GM12878 (cell line): Measurements from ENCODE around the gene APOL4. TPM values are rescaled to one million over a fixed set of nuclear protein-coding genes. Genes with fewer than 3 reads are reported as not detected.

Experiments used
- ATAC-seq: fragments of 200-7000 bp; cut with Tn5 transposase; 3 replicates; pipeline ENCODE4 v1.9.1; 2020; ENCODE audit warnings: mild to moderate bottlenecking, moderate library complexity
- BruUV-seq: library from RNA; stranded (reverse); fragments of 400-500 nt; replicated peaks from 2 replicates; lab custom pipeline; 2021; lab: Mats Ljungman, UMichigan
- CTCF ChIA-PET: fragments of 300-600 bp; sonication (Branson Sonifier 250); formaldehyde crosslinking; extraction: SDS; loops from one replicate; lab custom pipeline; 2021; ENCODE audit warnings: inconsistent platforms; lab: Yijun Ruan, JAX
- POLR2A ChIA-PET: fragments of 350-600 bp; formaldehyde crosslinking; extraction: SDS; loops from one replicate; lab custom pipeline; 2021; ENCODE audit warnings: inconsistent platforms; lab: Charles Lee
- RAD21 ChIA-PET: fragments of 300-600 bp; sonication (Branson Sonifier 250); formaldehyde crosslinking; loops from one replicate; lab custom pipeline; 2023; ENCODE audit warnings: antibody characterized with exemption; ENCODE audit not compliant: unreplicated experiment; lab: Charles Lee
- SMC1A ChIA-PET: fragments of 300-600 bp; sonication (Branson Sonifier 250); formaldehyde crosslinking; loops from one replicate; lab custom pipeline; 2023; ENCODE audit not compliant: unreplicated experiment, uncharacterized antibody; lab: Charles Lee
- DNase-seq: peaks from one replicate; pipeline ENCODE4 v3.0.0-alpha.2; 2011; ENCODE audit warnings: low read depth, low spot score
- FAIRE-seq: peaks from 3 replicates; lab custom pipeline; 2011; peaks lifted over from hg19 to GRCh38; lab: Jason Lieb, UNC
- H2AFZ ChIP-seq: 2 replicates; pipeline ENCODE4 v1.6.0; 2011; ENCODE audit warnings: low read depth, low read length, control low read depth; ENCODE audit not compliant: control insufficient read depth
- H3K27ac ChIP-seq: 2 replicates; pipeline ENCODE4 v1.5.1; 2011; ENCODE audit warnings: control low read depth; ENCODE audit not compliant: control insufficient read depth, insufficient read depth
- H3K27me3 ChIP-seq, 2 experiments: replicated peaks in 1 of 2; 2 replicates each; pipeline versions ENCODE4 v1.6.0 to v1.6.1; 2011; ENCODE audit warnings: low read length in 1 of 2; ENCODE audit not compliant: control insufficient read depth in 2 of 2, insufficient read depth in 2 of 2
- H3K36me3 ChIP-seq, 2 experiments: 2 replicates each; pipeline ENCODE4 v1.5.1; 2011; ENCODE audit warnings: low read length in 1 of 2; ENCODE audit not compliant: control insufficient read depth in 2 of 2, insufficient read depth in 2 of 2
- H3K4me1 ChIP-seq: 2 replicates; pipeline ENCODE4 v1.6.1; 2011; ENCODE audit warnings: mild to moderate bottlenecking, low read length, moderate library complexity, mixed read lengths; ENCODE audit not compliant: control insufficient read depth, insufficient read depth
- H3K4me2 ChIP-seq: 2 replicates; pipeline ENCODE4 v1.6.0; 2011; ENCODE audit warnings: control low read depth; ENCODE audit not compliant: control insufficient read depth, insufficient read depth
- H3K4me3 ChIP-seq: fragments of 200-600 bp; sonication (generic); 2 replicates; pipeline ENCODE4 v1.5.1; 2016
- H3K79me2 ChIP-seq: 2 replicates; pipeline ENCODE4 v1.6.0; 2011; ENCODE audit warnings: low read length; ENCODE audit not compliant: control insufficient read depth, insufficient read depth
- H3K9ac ChIP-seq: 2 replicates; pipeline ENCODE4 v1.8.0; 2011; ENCODE audit warnings: low read length, control low read depth, mixed read lengths; ENCODE audit not compliant: control insufficient read depth, insufficient read depth
- H3K9me3 ChIP-seq: replicated peaks from 3 replicates; pipeline ENCODE4 v1.5.1; 2011; ENCODE audit warnings: mild to moderate bottlenecking, low read length; ENCODE audit not compliant: control insufficient read depth, insufficient read depth
- H4K20me1 ChIP-seq: 2 replicates; pipeline ENCODE4 v1.6.0; 2011; ENCODE audit not compliant: control insufficient read depth, insufficient read depth
- BHLHE40 ChIP-seq, 2 experiments: fragments of 450-650 bp in 1 of 2; IDR thresholded peaks; 2 replicates each; pipeline ENCODE4 v1.6.1; 2011 to 2017; ENCODE audit warnings: low read depth in 2 of 2, borderline replicate concordance in 1 of 2, improper control_type of control experiment in 1 of 2, low read length in 1 of 2, mild to moderate bottlenecking in 1 of 2
- BMI1 ChIP-seq: fragments of 450-650 bp; IDR thresholded peaks from 2 replicates; pipeline ENCODE4 v1.6.1; 2016; ENCODE audit warnings: mild to moderate bottlenecking, moderate library complexity, borderline replicate concordance
- CBFB ChIP-seq: IDR thresholded peaks from 2 replicates; pipeline ENCODE4 v1.6.1; 2016; ENCODE audit warnings: antibody characterized with exemption, low read depth
- CREB1 ChIP-seq: IDR thresholded peaks from 2 replicates; pipeline ENCODE4 v1.6.1; 2012; ENCODE audit warnings: low read depth, mild to moderate bottlenecking, inconsistent platforms
- DPF2 ChIP-seq: fragments of 450-650 bp; IDR thresholded peaks from 2 replicates; pipeline ENCODE4 v1.6.1; 2017; ENCODE audit warnings: mild to moderate bottlenecking
- GABPA ChIP-seq: IDR thresholded peaks from 2 replicates; pipeline ENCODE4 v1.6.1; 2014; ENCODE audit warnings: antibody characterized with exemption, low read depth, mild to moderate bottlenecking, inconsistent platforms
- IKZF1 ChIP-seq: fragments of 450-650 bp; conservative IDR thresholded peaks from 2 replicates; pipeline ENCODE4 v1.6.1; 2017; ENCODE audit warnings: antibody characterized with exemption, mild to moderate bottlenecking
- KLF5 ChIP-seq: fragments of 450-650 bp; IDR thresholded peaks from 2 replicates; pipeline ENCODE4 v1.6.1; 2014; ENCODE audit warnings: mild to moderate bottlenecking; ENCODE audit not compliant: partially characterized antibody
- MLLT1 ChIP-seq: fragments of 450-650 bp; IDR thresholded peaks from 2 replicates; pipeline ENCODE4 v1.6.1; 2016; ENCODE audit warnings: mild to moderate bottlenecking
- NFYA ChIP-seq: IDR thresholded peaks from 2 replicates; pipeline ENCODE4 v1.6.1; 2011; ENCODE audit warnings: low read depth, mild to moderate bottlenecking, low read length, improper control_type of control experiment, borderline replicate concordance
- RB1 ChIP-seq: fragments of 450-650 bp; formaldehyde crosslinking; IDR thresholded peaks from 2 replicates; pipeline ENCODE4 v1.6.1; 2017; ENCODE audit warnings: mild to moderate bottlenecking, borderline replicate concordance
- RUNX3 ChIP-seq: IDR thresholded peaks from 2 replicates; pipeline ENCODE4 v1.6.1; 2012; ENCODE audit warnings: low read length, inconsistent platforms
- SREBF1 ChIP-seq: IDR thresholded peaks from 2 replicates; pipeline ENCODE4 v1.6.1; 2012; ENCODE audit warnings: mild to moderate bottlenecking, low read length
- ZNF384 ChIP-seq: IDR thresholded peaks from 2 replicates; pipeline ENCODE4 v1.6.1; 2012; ENCODE audit warnings: low read depth, mild to moderate bottlenecking, low read length, improper control_type of control experiment, borderline replicate concordance
- WGBS: methylation state at CpG from one replicate; pipeline ENCODE4 v1.1.6; 2016; ENCODE audit warnings: low lambda C conversion rate; ENCODE audit not compliant: insufficient replicate concordance, insufficient coverage; ENCODE audit errors: missing lambda C conversion rate; 5-methylcytosine and 5-hydroxymethylcytosine counted together
- in situ Hi-C: fragments of 300-500 bp; cut with MboI; formaldehyde crosslinking; loops from 9 replicates; pipeline ENCODE4 v1.14.3; 2018; ENCODE audit warnings: mixed read lengths
- intact Hi-C: fragments of 100-400 bp; cut with micrococcal nuclease; formaldehyde crosslinking; loops from one replicate; pipeline ENCODE4 v1.14.2; 2022; ENCODE audit not compliant: unreplicated experiment
- polyA plus RNA-seq, 11 experiments: library from polyadenylated mRNA; depleted of rRNA in 4 of 11; unstranded in 6 of 11; stranded (reverse) in 5 of 11; fragments of >200 nt; fragmentation: Nextera tagmentation in 4 of 11; fragmentation: Illumina TruSeq in 1 of 11; extraction: Ambion mirVana in 4 of 11; extraction: Trizol in 1 of 11; gene quantifications; 1 replicate in 1 of 11; 2 replicates in 10 of 11; pipeline versions ENCODE4 v1.2.1 to v1.2.3, GENCODE V29; 2011 to 2016; ENCODE audit warnings: inconsistent platforms in 2 of 11, missing spikeins in 2 of 11, low read depth in 1 of 11
- total RNA-seq, 4 experiments: library from RNA; depleted of rRNA in 3 of 4; stranded (reverse); fragments of >200 nt in 3 of 4; fragmentation: Illumina TruSeq in 1 of 4; extraction: Trizol in 1 of 4; gene quantifications; 2 replicates each; pipeline versions ENCODE4 v1.2.1 to v1.2.3, GENCODE V29; 2013 to 2021
- TF ChIP-seq, protein P1 (sequence below): IDR thresholded peaks from 2 replicates; pipeline ENCODE4 v1.6.1; 2012; ENCODE audit warnings: improper control_type of control experiment, low read depth, low read length; ENCODE audit not compliant: insufficient replicate concordance
- TF ChIP-seq, protein P2 (sequence below): IDR thresholded peaks from 2 replicates; pipeline ENCODE4 v1.6.1; 2011; ENCODE audit warnings: borderline replicate concordance, low read depth, mild to moderate bottlenecking, moderate library complexity, mixed read lengths, low read length; ENCODE audit not compliant: insufficient read depth; ENCODE audit errors: extremely low read length
- TF ChIP-seq, protein P3 (sequence below): fragments of 450-650 bp; IDR thresholded peaks from 2 replicates; pipeline ENCODE4 v1.6.1; 2016; ENCODE audit warnings: mild to moderate bottlenecking

The APOL4 gene
- total and polyA plus RNA-seq, 10 of the 15 experiments (the other 5 are each of a cell fraction or from before 2014, with no cell fraction given), result 0.03 to 0.24 (median 0.19) TPM; not detected in 7

DNA sequence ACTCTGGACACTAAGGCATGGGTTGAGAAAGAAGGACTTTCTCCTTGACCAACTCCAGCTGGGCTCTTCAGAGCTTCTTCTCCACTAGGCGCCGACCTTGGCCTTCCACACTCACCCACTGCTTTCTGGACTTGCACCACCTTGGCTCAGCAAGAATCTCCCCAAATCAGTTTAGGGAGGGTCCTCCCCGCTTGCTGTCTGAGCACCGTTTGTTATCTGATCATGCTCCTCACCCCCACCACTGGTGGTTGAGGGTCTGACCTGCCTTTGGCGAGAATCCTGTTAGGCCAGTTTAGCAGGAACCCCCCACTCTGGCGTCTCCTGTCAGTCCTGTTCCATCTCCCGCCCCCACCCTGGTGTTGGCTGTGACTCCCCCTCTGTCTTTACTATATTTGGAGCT lies 27.3 kb upstream of the APOL4 start:
- POLR2A ChIA-PET, result no interaction called here
- Histone ChIP-seq H3K79me2 (no peaks in the 10 kb centered on the region), H2AFZ (no peak overlapping the region), H3K4me2 (no peak overlapping the region), H4K20me1 (no peaks in the 10 kb centered on the region), H3K9ac (no peak overlapping the region), H3K36me3 (peaks cover 8 to 23% of the 10 kb centered on the region in 2 experiments), H3K27me3 (no peaks in the 10 kb centered on the region), H3K9me3 (no peaks in the 10 kb centered on the region), H3K27ac (no peak overlapping the region), H3K4me3 (no peak overlapping the region), H3K4me1 (peaks cover 7% of the 10 kb centered on the region)
- RAD21 ChIA-PET, result interaction anchor here (0.9 kb wide), 1 partner anchor 51 kb away, joined by 3 read pairs; no protein-coding TSS in a partner anchor
- CTCF ChIA-PET, result interaction anchor here (1.0 kb wide), 1 partner anchor 34 kb away, joined by 3 read pairs; no protein-coding TSS in a partner anchor
- ATAC-seq (no peak), FAIRE-seq (no peak), DNase-seq (no peak)
- intact Hi-C loops, result no loop called here
- SMC1A ChIA-PET, result interaction anchor here (1.3 kb wide), 1 partner anchor 10 kb away, joined by 6 read pairs; the partner anchor contains the start of gene APOL2
- BruUV-seq, result no TSS peak
- in situ Hi-C loops, result no loop called here
- 81% methylated on average over 7 of the region's 7 CpGs for WGBS
- TF ChIP-seq ZNF384 (no peak), KLF5 (no peak), NFYA (no peak), MLLT1 (no peak), RUNX3 (no peak), BMI1 (no peak), IKZF1 (no peak), BHLHE40 (IDR thresholded peaks at IDR 0.05; ENCODE audit: borderline replicate concordance in 1 of 2, low read depth in 2 of 2, low read length in 1 of 2) (no peak), RB1 (no peak), SREBF1 (no peak), GABPA (no peak), DPF2 (no peak), CBFB (no peak), CREB1 (no peak)
- TF ChIP-seq, protein P1, sequence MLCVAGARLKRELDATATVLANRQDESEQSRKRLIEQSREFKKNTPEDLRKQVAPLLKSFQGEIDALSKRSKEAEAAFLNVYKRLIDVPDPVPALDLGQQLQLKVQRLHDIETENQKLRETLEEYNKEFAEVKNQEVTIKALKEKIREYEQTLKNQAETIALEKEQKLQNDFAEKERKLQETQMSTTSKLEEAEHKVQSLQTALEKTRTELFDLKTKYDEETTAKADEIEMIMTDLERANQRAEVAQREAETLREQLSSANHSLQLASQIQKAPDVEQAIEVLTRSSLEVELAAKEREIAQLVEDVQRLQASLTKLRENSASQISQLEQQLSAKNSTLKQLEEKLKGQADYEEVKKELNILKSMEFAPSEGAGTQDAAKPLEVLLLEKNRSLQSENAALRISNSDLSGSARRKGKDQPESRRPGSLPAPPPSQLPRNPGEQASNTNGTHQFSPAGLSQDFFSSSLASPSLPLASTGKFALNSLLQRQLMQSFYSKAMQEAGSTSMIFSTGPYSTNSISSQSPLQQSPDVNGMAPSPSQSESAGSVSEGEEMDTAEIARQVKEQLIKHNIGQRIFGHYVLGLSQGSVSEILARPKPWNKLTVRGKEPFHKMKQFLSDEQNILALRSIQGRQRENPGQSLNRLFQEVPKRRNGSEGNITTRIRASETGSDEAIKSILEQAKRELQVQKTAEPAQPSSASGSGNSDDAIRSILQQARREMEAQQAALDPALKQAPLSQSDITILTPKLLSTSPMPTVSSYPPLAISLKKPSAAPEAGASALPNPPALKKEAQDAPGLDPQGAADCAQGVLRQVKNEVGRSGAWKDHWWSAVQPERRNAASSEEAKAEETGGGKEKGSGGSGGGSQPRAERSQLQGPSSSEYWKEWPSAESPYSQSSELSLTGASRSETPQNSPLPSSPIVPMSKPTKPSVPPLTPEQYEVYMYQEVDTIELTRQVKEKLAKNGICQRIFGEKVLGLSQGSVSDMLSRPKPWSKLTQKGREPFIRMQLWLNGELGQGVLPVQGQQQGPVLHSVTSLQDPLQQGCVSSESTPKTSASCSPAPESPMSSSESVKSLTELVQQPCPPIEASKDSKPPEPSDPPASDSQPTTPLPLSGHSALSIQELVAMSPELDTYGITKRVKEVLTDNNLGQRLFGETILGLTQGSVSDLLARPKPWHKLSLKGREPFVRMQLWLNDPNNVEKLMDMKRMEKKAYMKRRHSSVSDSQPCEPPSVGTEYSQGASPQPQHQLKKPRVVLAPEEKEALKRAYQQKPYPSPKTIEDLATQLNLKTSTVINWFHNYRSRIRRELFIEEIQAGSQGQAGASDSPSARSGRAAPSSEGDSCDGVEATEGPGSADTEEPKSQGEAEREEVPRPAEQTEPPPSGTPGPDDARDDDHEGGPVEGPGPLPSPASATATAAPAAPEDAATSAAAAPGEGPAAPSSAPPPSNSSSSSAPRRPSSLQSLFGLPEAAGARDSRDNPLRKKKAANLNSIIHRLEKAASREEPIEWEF, result no peak
- TF ChIP-seq, protein P2, sequence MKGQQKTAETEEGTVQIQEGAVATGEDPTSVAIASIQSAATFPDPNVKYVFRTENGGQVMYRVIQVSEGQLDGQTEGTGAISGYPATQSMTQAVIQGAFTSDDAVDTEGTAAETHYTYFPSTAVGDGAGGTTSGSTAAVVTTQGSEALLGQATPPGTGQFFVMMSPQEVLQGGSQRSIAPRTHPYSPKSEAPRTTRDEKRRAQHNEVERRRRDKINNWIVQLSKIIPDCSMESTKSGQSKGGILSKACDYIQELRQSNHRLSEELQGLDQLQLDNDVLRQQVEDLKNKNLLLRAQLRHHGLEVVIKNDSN, result no peak
- TF ChIP-seq, protein P3, sequence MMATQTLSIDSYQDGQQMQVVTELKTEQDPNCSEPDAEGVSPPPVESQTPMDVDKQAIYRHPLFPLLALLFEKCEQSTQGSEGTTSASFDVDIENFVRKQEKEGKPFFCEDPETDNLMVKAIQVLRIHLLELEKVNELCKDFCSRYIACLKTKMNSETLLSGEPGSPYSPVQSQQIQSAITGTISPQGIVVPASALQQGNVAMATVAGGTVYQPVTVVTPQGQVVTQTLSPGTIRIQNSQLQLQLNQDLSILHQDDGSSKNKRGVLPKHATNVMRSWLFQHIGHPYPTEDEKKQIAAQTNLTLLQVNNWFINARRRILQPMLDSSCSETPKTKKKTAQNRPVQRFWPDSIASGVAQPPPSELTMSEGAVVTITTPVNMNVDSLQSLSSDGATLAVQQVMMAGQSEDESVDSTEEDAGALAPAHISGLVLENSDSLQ, result no peak
